Bronchial epithelial cell (primary cell): ENCODE data around the gene CLCNKB. TPM values are rescaled to one million over a fixed set of nuclear protein-coding genes. Genes with fewer than 3 reads are reported as not detected.
A peak's percentile ranks its signal among the peaks of the same experiment; 100 is the strongest.

ENCODE experiments used
- DNase-seq: peaks from one replicate; pipeline ENCODE4 v3.0.0-alpha.2; 2010; ENCODE audit warnings: low read depth
- FAIRE-seq: peaks from 2 replicates; lab custom pipeline; 2011; peaks lifted over from hg19 to GRCh38; lab: Jason Lieb, UNC
- H3K27me3 ChIP-seq: 2 replicates; pipeline ENCODE4 v1.5.1; 2011; ENCODE audit warnings: low read length; ENCODE audit not compliant: control insufficient read depth, insufficient read depth
- H3K36me3 ChIP-seq: 2 replicates; pipeline ENCODE4 v1.5.1; 2011; ENCODE audit warnings: low read length; ENCODE audit not compliant: control insufficient read depth, insufficient read depth
- H3K4me3 ChIP-seq: 2 replicates; pipeline ENCODE4 v1.5.1; 2011; ENCODE audit warnings: mild to moderate bottlenecking, low read depth, low read length, control low read depth
- total RNA-seq: library from RNA; depleted of rRNA; stranded (reverse); fragments of >200 nt; gene quantifications from 2 replicates; pipeline ENCODE4 v1.2.1, GENCODE V29; 2014
- TF ChIP-seq, protein P1 (sequence below): IDR thresholded peaks from 2 replicates; pipeline ENCODE4 v1.5.1; 2011; ENCODE audit warnings: mild to moderate bottlenecking, moderate library complexity, low read length, control low read depth, inconsistent platforms; ENCODE audit not compliant: insufficient read depth, severe bottlenecking

Gene CLCNKB
- total RNA-seq, 1 donor from 2014 or later = under 0.01 TPM

DNA sequence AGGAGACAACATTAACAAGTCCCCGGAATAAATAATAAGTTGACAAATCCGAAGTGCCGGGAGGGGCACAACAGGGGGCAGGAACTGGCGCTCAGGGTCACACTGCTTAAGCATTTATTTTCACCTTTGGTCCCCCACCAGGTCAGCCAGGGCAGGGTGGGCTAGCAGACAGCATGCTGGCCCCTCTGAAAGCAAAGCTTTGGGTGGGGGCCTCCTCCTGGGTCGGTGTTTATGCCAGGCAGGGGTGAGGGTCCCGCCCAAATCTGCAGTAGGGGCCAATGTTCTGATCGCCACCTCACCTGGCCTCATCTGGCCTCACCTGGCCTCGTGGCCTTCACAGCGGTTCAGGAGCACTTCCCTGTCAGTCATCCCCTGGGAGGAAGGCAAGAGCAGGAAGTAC, 38.1 kb downstream of the CLCNKB start:
- Histone ChIP-seq H3K36me3 (no peaks in the 10 kb centered on the region), H3K4me3 (no peak overlapping the region), H3K27me3 (no peaks in the 10 kb centered on the region)
- TF ChIP-seq, protein P1, sequence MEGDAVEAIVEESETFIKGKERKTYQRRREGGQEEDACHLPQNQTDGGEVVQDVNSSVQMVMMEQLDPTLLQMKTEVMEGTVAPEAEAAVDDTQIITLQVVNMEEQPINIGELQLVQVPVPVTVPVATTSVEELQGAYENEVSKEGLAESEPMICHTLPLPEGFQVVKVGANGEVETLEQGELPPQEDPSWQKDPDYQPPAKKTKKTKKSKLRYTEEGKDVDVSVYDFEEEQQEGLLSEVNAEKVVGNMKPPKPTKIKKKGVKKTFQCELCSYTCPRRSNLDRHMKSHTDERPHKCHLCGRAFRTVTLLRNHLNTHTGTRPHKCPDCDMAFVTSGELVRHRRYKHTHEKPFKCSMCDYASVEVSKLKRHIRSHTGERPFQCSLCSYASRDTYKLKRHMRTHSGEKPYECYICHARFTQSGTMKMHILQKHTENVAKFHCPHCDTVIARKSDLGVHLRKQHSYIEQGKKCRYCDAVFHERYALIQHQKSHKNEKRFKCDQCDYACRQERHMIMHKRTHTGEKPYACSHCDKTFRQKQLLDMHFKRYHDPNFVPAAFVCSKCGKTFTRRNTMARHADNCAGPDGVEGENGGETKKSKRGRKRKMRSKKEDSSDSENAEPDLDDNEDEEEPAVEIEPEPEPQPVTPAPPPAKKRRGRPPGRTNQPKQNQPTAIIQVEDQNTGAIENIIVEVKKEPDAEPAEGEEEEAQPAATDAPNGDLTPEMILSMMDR = no peak
- FAIRE-seq = no peak
- DNase-seq = no peak

DNA sequence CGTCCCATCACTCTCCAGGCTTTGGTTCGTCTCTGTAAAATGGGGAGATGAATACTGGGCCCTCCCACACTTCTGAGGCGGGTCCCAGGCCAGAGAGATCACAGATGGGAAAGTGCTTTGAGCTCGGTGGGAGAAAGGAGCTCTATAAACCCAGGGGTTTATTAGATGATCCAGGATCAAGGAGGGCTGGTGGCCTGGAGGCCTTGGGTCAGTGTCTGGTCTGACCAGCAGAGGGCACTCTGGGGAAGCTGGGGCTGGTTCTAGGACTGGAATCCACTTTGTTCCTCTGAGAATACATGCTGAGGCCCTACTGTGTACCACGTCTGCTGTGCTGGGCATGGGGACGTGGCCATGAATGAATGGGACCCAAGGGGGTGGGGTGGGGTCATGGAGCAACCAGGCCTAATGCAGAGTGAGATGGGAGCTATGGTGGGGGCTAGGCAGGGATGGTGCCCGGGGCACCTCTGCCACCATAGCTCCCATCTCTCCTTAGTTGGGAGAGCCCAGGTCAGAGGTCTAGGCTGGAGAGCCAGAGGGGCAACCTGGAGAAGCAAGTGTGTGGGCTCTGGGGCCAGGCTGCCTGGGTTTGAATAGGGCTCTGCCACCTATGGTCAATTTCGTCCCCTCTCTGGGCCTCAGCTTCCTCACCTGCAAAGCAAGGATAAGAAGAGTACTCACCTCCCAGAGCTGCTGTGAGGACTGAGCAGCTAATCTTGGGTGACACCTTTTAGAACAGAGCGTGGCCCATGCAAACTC, 38.9 kb downstream of the CLCNKB start:
- no peaks in the 10 kb centered on the region for H3K36me3 ChIP-seq
- H3K4me3 ChIP-seq = no peak overlapping the region
- peak; percentile 47 for FAIRE-seq
- peak; percentile 51 for DNase-seq
- TF ChIP-seq, protein P1 = peak; percentile 97
- H3K27me3 ChIP-seq = no peaks in the 10 kb centered on the region

DNA sequence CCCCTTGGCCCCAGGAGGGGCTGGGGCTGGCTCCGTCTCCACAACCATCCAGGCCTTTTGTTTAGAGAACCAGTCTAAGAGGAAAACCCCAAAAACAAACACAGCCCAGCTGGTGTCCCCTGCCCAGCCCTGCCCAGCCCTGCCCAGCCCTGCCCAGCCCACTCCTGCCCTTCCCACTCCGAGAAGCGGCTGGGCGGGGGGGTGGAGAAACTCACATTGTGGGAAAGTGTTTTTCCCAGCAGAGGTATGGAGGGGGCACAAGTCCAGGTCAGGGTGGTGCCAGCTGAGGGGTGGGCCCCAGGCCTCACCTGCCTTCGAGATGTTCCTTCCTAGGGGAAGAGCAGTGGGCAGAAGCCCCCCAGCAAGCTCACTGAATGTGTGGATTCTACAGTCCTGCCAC, 39.9 kb downstream of the CLCNKB start:
- DNase-seq (no peak), FAIRE-seq (no peak)
- no peaks in the 10 kb centered on the region for H3K27me3 ChIP-seq
- TF ChIP-seq, protein P1 = no peak
- no peak overlapping the region for H3K4me3 ChIP-seq
- no peaks in the 10 kb centered on the region for H3K36me3 ChIP-seq

DNA sequence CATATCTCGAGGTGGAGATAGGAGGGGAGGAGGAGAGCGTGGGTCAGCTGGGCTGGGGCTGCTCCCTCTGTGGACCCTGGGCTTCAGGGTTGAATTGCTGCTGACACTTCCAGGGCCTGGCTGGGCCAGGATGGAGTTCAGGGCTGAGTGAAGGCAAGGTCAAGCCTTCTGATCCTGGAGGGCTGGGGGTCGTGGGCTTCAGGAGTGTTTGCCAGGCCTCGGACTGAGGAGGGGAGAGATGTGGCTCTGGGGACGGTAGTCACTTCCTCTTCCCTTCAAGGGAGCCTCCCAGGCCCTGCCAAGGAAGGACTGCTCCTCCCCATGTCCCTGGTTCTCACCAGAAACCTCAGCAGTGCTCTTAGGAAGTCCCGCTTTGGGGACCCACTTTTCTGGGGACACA, 41.9 kb downstream of the CLCNKB start:
- FAIRE-seq (no peak), DNase-seq (no peak)
- no peaks in the 10 kb centered on the region for H3K36me3 ChIP-seq
- TF ChIP-seq, protein P1 = no peak
- H3K4me3 ChIP-seq = no peak overlapping the region
- H3K27me3 ChIP-seq = no peaks in the 10 kb centered on the region

DNA sequence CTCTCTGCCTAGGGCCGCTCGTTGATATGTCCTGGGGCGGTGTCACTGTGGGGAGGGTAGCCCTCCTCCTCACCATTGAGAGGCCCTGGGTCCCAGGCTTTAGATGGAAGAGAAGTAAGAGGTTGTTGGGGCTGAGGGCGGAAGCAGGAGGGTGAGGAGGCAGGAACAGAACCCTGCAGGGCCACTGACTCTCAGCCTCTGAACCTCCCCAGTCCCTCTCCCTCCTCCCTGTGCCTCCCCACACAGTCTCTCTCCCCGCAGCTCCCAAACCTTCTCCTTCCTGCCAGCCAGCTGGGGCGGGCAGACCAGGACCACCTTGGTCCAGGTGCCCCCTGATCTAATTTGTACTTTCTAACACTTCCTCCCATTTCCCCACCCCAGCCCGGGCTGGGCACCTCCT, 44.2 kb downstream of the CLCNKB start:
- TF ChIP-seq, protein P1 = no peak
- Histone ChIP-seq H3K36me3 (no peaks in the 10 kb centered on the region), H3K4me3 (no peak overlapping the region), H3K27me3 (no peaks in the 10 kb centered on the region)
- FAIRE-seq (no peak), DNase-seq (no peak)
